HG03432 (cell line): Measurements from ENCODE around the gene DOCK1.

Experiments used
- ATAC-seq: cut with Tn5 transposase; IDR thresholded peaks from one replicate; pipeline ENCODE4 v1.9.1; 2021; ENCODE audit warnings: mild to moderate bottlenecking, moderate library complexity; ENCODE audit not compliant: unreplicated experiment

Gene DOCK1

DNA sequence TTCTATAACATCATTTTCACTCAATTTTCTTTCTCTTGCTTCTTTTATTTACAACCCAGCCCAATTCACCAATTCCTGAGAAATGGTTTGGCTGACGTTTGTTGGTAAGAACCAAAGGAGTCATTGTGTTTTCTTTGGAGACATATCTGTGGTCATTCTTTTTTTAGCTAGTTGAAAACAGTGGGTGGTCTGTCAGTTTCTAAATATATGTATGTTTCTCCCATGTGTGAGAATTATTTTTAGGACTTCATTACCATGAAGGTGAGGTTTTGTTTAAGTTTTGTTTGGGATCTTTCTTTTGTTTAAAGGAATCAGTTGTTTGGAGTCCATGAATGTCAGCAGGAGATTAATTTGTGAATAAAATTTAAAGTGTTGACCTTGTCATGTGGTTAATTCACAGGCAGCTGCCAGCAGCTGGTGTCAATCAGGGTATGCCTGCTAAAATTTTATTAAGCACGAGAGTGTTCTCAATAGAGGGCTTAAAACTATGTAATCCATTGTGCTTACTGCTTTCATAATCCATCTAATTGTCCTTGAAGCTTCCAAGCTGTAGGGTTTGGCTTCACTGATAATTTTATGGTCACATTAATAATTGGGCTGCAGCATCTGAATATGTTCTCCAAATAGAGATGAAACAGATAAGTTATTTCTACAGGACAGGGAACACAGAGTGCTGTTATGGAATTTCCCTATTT, 252.4 kb downstream of the DOCK1 start:
- ATAC-seq = no peak

DNA sequence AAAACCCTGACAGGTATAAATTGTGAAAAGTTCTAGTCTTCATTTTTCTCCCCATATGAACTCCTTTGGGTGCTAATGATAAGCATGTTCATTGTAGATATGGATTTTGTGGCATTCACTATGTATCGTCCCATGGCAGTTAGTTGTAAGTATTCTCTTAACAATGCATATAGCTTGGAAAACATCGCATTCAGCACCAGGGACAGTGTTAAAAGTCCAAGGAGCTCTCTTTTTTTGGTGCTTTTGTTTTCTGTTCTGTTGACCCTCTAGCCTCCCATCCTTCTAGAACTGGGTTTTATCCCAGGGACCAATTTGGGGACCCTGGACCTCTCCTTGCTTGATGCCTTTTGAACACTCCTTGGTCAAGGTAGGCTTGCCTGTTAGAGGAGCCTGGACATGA, 253.4 kb downstream of the DOCK1 start:
- ATAC-seq = no peak

DNA sequence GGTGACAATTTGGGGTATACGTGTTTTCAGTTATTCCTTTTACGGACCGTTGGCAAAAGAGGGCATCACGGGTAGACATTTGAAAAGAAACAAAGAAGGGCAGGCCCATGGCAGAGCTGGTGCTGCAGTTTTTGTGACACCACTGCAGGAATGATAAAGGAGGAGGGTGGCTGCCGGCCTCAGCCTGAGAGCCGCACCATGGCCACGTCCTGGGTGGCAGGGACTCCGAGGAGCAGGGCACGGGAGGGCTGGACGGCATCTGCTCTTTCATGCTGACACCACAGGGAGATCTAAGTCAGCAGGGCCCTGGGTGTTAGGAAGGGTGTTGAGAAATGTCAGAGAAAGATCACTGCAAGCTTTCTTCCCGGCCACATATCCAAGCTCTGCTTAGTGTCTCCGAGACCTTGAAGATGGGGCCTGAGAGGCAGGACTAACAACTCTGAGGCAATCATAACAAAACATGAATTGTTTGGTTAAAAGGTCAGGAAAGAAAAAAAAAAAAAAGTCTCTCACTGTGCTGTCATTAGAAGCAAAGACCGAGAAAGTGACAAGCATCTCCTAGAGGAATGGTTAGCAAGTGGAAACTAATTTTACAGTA, 254.5 kb downstream of the DOCK1 start:
- no peak for ATAC-seq

DNA sequence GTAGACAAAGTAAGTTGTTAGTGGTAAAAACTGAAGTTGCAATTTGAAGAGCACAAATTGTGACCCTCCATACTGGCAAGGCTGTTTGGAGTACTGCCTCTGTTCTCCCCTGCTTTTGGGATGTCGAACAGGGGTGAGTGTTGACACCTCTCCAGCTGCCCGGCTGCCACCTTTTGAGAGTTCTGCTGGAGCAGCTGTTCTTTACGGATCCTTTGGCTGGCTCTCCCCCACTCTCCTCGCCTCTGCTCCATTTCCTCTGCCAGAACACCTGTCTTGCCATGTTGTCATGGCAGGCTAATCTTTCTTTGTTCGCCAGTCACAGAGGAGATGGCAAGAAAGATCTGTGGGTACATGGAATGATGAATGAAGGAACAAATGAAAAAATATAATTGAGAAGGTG, 256.3 kb downstream of the DOCK1 start:
- ATAC-seq = no peak

DNA sequence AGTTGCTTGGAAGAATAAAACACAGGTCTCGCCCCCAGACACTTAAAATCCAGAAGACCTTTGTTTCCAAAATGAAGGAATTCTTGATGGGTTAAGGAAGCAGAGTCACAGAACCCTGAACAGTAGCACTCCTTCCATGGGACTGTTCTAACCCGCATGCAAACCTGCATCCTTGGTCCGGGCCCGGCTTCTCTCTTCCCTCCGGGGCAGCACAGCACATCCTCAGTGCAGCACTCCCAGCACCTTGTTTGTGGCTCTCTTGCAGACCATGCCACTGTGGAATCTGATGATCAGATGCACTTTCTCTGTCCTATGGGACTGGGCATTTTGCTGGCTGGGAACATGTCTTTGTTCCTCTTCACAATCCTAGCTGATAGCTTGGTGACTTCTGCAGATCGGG, 257.6 kb downstream of the DOCK1 start:
- ATAC-seq = no peak

DNA sequence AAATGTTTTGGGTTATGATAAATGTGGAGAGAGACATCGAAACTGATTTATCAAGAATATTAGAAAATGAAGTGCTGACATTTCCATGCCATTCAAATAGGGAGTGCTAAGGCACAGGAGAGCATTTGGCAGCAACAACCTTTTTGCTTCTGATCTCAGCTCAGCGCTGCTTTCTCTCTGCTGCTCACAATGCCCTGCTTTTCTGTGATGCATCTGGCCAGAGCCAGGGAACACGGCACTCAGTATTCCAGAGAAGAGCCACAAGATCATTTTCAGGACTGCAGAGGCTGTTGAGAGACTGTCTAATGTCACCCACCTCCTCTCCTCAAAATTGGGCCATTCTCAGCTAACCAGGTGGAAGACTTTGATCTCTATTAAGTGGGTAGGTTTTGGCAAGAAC, 263.0 kb downstream of the DOCK1 start:
- ATAC-seq = no peak

DNA sequence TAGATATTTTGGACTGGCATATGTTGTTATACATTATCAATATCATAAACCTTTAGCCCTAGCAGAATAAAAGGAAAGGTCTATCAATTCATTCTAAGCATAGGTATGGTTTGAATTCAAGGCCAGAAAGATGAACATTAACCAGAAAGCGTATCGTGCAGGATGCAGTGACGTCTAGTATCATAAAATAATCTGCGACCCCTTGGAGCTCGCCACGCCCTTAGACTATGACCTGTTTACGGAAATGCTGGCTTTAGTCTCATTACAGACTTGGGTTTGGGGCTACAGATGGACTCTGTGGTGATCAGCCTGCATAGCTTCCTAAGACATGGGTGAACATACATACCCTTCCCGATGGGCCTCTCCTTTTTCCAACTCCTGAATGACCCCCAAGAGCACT, 269.6 kb downstream of the DOCK1 start:
- ATAC-seq = no peak

DNA sequence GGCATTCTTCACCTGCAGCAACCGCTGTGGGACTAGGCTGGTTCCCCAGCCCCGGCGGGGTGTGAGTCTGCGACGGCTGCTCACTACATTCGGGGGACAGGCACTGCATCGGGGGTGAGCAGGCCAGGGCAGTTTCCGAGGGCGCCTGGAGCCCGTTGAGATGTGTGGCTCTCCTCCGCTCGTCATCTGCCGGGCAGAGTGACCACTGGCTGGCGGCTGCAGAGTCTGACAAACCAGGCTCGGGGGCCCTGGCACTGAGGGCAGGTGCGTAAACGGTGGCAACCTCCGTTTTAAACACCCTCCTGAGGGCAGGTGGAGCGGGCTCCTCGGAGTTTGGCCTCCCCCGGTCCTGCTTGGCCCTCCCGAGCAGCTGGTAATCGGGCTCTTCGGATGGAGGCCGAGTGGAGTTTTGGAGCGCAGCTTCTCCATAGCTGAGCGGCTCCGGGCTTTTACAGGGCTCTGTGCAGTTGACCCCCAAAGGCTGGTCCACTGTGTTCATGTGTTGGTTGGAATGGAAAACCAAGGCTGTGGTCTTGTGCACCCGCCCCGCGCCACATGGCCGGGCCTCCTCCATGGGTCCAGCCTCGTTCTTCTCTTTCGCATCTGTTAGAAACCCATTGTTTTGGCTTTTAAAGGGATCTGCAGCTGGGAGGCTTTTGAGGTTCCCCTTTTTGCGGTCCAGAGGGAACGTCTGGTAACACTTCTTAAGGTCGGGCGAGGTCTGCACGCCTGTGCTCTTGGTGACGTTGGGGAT, 270.3 kb downstream of the DOCK1 start:
- ATAC-seq = no peak

DNA sequence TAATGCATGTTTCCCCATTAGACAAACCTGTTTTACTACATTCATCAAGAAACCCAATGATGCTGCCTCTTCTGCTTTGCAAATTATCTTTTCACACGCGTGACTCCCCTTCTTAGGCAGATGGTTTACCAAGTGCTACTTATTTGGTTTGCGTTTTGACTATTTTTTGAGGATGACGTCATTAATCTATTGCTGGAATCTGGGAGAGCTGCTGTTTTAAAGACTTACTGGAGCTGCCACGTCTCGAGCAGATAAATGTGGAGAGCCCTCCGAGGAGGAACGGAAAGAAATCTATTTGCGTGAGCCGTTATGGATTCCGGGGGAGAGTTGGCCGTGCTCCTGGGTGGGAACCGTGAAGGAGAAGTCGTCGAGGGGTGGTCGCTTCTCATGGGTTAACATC, 271.4 kb downstream of the DOCK1 start:
- ATAC-seq = no peak

DNA sequence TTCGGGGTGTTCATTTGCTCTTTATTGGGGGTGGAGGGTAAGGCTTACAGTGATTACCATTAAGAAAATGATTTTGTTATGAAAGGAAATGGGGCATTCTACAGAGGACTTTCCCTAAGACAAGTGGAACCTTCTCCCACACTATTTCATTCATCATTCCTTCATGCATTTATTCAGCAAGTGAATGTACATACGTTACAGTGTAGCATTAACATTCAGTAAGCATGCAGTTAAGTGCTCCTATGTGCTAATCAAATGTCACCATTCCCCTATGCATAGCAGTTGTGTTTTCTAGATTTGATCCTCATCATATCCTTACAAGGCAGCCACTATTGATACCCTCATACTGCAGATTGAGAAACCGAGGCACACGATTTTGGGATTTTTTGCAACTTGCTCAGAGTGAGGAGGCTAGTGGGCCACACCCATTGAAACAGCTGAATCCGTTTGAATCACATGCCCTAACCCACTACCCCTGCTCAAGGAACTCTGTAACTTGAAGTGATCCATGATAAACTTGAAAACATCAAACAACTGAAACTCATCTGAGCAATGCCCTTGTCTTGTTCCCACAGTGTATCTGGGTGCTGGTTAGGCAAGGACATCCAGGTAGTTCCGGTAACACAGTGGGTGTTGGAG, 274.5 kb downstream of the DOCK1 start:
- no peak for ATAC-seq

DNA sequence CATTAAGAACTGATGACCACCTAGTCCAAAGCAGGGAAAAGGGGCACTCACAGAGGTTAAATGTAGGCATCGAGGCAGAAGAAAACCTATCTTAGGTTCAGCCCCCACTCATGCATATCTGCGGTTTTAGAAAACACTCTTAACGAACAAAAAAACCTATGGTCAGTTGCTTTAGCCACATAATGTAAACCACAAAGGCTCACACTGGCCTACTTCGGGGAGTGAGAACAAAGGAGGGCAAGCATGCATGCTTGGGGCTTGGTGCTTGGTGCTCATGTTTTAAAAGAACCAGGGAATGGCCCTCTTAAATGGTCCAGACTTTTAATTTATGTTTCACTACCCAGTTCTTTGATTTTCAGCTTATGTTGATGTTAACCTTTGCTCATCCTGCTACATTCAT, 276.9 kb downstream of the DOCK1 start:
- no peak for ATAC-seq

DNA sequence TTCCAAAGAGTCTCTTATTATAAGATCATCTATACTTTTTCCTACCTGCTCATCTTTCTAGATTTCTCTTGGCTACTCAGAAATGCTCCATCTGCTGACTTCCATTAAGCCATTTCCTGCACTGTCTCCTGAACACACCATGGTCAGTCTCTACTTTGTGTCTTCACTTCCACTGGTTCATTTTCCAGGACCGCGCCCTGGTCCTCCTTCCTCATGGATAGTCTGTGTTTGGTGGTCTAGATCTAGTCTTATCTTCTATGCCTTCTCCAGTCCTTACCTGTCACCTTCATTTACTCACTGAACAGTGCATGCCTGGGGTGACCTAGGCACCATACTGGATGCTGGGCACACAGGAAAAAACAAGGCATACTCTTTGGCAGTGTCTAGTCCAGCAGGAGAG, 279.4 kb downstream of the DOCK1 start:
- no peak for ATAC-seq

DNA sequence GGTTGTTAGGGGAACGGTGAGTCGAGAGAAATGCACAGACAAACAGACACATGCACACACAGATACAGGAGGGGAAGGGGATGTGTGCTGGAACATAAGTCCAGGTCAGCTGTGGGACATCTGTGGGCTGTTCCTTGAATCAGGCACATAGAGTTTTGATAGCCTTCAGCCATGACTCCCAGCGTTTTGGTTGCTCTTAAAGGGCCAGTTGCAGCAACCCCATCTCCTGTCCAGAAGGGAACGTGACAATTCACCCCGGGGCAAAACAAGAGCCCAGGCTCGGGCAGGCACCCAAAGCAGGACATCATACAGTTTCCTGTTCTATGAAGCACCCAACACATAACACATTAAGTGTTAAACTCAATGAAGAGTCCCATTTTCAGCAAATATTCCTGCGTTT, 281.6 kb downstream of the DOCK1 start:
- ATAC-seq = no peak

DNA sequence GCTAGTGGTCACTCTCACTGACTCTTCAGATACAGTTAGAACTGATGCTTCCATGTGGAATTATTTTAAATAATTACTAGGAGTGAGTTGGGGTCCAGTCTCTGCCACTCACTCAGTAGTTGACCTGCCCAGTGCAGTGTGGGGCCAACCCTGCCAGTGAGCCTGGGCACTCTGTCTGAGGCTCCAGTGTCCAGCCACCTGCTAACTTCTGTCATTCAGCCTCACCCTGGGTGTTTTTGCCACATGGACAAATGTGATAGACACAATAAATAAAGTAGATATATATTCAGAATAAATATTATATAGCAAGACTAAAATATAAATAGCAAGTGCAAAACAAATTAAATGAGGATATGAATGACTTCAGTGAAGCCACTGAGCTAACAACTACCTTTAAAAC, 284.0 kb downstream of the DOCK1 start:
- ATAC-seq = no peak

DNA sequence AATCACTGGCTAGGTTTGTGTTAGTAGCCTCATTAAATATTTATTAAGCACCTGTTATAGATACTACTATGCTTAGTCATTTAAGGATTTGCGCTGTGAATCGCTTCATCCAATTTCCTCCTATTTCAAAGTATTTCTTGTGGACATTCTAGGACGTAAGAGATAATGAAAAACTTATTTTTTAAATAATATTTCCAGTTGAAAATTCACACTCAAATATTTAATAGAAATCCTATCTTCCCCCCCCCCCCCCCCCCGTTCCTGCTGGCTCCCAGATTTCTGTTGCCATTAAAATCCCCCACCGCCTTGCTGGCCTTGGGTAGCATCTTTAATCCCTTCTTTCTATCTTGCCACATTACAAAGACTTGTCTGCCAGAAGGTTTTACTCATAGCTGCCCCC, 285.2 kb downstream of the DOCK1 start:
- no peak for ATAC-seq

DNA sequence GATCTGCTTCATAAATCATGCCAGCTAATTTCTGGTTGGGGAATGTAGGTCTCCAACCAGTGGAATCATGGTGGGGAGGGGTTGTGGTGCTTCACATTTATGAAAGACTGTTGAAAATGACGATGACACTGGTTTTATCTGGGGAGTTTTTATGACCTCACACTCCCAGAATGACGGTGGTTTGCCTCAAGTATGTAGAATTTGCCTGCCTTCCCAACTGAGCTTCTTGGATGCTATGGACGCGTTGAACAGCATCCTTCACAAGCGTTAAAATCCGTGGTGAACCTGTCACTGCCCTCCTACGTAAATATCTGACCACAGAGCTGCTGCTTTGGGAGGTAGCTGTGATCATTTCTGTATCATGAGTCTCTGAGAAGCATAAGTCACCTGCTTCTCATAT, 287.9 kb downstream of the DOCK1 start:
- ATAC-seq = no peak

DNA sequence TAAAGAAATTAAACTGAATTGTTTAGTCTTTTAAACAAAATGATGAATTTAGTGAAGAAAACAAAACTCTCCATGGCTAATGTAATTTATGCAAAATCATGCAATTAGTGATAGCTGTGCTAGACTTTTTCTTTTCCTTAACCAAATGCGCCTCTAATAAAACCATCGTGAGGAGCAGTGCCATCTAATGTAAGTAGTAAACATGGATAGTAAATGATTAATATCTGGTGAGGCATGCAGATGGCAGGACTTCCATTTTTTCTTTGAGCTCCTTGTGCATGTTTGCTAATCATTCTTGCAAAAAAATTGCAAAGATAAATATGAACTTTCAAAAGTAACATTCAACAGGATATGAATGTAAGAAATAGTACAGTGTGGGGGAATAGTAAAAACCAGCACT, 288.9 kb downstream of the DOCK1 start:
- no peak for ATAC-seq

DNA sequence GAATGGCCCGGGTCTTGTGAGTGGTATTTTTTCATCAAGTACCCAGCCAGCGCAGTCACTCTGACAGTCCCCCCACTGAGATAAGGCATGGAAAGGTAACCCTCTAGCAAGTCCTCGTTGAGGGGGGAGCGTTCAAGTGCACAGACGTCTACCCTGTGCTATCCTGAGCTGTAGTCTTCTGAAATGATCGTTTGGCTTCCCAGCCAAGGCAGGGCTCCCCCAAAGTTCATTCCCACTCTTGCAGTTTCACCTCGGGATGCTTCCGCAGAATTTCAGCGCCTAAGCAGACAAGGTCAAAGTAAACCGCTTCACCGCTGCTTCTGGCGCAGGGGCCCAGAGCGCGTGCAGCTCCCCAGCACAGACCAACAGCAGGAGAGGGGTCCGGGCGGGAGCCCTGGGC, 289.4 kb downstream of the DOCK1 start:
- ATAC-seq = no peak

DNA sequence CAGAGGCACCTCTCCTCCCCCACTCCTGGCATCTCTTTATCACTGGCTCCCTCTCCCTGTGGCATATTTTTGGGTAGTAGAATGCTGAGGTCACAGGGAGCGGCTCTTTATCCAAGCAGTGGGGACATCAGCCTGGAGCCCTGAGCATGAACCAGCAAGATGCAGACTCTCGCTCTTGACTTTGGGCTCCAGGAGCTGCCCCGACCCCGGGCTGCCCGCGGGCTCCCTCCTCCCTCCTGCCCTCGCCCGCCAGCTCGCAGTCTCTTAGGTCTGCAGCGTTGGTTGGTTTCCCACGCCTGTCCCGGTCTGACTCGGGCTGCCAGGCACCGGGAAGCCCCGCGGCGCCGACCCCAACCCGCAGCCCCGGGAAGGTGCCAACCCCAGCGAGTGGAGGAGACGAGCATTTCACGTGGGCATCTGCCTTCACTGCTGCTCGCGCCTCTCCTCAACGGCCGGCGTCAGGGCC, 289.8 kb downstream of the DOCK1 start:
- ATAC-seq = no peak

DNA sequence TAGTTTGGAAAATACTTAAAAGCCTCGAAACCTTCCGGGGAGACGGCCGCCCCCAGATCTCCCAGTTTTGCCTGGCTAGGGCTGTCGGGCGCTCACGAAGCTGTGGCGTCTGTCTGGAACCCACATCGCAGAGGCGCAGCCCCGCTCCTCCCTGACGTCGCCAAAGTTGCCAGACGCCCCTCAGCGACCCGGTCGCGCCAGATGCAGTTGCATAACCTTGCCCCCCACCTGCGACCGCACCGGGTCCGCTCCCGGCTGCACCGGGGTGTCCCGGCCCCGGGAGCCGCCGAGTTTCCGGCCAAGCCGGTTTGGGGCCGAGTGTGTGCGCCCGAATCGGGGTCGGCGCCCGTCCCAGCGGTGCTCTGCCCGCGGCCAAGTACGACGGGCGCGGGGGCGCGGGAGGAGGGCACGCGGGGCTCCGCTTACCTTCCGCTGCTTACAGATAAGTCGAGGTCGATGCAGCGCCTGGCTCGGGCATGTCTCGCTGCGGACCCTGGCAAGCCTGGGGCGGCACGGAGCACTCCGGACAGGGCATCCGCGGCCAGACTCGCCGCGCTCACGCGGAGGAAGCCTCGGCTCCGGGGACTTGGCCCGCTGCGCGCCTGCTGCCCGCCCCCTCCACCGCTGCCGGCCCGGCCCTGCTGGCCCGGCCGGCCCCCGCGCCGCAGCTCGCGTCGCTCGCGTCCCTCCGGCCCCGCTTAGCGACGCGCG, 290.5 kb downstream of the DOCK1 start:
- ATAC-seq = no peak
